CD4-positive, alpha-beta T cell treated with Interleukin-17A for 1 hour (primary cell): Measurements from ENCODE around the gene ALDH3A1.
"Not testable (repeated sequence)": the region's sequence is repeated elsewhere in the genome, so short reads cannot be mapped to it uniquely, and the experiment has no call there.

Source experiments
- DNase-seq: peaks from one replicate; pipeline ENCODE4 v3.0.0-alpha.2; 2020

ALDH3A1 gene

DNA sequence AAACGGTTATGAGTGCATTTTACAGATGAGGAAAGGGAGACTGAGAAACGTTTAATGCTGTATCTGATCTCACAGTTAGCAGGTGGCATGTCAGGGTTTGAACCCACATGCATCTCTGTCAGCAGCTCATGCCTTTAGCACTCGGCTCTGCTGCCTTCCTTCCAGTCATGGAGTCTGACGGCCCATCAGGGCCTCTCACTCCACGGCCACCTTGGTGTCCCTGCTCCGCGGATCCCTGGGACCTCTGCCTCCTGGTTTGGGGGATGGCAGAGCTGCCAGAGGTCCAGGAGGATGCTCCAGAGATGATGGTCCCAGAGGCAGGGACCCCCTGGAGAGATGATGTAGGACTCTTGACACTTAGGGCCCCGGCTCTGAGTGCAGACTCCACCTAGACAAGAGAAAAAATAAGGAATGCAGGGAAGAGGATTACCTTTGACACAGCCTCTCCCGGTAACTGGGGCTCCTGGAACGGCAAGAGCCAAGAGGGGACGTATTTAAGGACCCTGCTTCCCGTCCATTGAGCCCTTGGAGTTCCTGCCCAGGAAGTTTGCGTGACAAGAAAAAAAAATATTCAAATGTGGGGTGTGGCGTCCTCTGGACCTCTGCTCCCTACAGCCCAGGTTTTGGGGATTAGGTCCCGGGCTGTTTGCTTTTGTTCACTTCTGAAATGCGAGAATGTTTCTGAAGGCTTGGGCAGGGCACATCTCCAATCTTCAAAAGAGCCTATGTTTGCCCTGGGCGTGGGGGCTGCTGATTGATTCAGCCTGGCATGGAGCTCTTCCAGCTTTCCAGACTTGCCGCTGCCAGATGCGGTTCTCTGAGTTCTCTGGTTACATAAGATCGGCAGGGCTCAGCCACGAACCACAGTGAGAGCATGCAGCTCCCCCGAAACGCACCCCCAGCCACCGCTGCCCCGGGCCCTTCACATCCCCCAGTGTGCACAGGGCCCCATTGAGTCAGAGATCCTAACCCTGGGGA lies at the start of gene ALDH3A1:
Gene ALDH3A1 (minus strand): TSS at position 470 of the 978 bp plus-strand sequence. CDS start 3,169 bp downstream, outside the sequence.
- DNase-seq, result no peak

DNA sequence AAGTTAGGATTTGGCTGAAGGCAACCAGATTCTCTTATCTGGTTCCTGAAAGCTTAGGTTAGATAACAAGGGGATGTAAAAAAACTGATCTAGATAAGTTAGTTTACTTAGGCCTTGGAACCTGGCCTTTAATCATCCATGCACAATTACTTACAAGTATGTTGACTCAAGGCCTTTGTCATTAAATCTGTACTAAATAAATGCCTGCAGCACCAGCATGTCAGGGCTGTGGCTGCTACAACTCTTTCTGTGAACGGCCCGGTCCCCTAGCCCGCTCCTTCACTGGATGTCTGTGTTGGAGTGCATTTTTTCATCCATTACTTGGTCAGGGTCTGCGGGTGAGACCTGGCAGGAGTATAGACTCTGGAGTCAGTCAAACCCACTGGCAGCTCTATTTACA lies 48.4 kb upstream of the ALDH3A1 start:
- DNase-seq, result no peak

DNA sequence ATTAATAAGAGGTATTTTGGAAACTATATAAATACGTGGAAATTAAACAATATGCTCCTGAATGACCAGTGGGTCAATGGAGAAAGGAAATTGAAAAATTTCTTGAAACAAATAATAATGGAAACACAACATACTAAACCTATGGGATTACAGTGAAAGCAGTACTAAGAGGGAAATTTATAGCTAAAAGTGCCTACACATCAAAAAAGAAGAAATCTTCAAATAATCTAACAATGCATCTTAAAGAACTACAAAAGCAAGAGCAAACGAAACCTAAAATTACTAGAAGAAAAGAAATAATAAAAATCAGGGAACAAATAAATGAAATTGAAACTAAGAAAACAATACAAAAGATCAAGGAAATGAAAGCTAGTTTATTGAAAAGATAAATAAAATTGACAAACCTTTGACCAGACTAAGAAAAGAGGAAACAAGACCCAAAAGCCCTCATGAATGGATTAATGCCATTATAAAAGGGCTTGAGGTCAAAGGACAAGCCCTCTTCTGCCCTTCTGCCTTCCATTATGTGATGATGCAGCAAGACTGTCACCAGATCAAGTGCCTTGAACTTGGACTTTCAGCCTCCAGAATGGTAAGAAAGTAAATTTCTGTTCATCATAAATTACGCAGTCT lies 43.9 kb upstream of the ALDH3A1 start:
- DNase-seq, result no peak

DNA sequence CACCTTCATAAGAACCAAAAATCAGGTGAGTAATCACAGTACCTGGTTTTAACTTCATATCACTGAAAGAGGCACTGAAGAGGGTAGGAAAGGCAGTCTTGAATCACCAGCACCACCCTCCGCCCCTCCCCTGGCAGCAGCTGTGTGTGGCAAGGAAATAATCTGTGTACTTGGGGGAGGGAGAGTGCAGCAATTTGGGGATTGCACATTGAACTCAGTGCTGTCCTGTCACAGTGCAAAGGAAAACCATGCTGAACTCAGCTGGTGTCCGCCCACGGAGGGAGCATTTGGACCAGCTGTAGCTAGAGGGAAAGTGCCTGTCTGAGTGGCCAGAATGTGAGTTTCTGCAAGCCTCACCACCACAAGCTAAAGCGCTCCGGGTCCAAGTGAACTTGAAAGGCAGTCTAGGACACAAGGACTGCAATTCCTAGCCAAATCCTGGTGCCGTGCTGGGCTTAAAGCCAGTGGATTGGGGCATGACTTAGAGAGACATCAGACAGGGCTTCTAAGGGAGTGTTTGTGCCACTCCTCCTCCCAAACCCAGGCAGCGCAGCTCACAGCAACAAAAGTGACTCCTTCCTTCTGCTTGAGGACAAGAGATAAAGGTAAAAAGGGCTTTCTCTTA lies 39.7 kb upstream of the ALDH3A1 start:
- DNase-seq, result no peak

DNA sequence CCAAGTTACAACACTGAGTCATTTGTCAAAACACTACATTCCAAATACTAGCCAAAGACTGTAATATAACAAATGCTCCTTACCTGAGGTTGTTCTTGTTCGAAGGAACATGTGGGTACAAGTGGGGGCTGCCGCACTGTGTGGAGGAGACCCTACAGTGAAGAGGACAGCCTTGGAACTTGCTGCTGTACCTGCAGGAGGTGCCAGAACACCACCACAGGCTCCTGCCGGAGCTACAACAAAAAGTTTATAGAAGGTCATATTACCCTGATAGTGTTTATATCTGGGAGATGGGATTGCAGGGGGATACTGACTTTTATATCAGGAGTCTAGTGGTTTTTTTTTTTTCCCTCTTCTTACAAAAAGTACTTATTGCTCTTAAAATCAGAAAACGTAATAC lies 37.8 kb upstream of the ALDH3A1 start:
- DNase-seq, result no peak

DNA sequence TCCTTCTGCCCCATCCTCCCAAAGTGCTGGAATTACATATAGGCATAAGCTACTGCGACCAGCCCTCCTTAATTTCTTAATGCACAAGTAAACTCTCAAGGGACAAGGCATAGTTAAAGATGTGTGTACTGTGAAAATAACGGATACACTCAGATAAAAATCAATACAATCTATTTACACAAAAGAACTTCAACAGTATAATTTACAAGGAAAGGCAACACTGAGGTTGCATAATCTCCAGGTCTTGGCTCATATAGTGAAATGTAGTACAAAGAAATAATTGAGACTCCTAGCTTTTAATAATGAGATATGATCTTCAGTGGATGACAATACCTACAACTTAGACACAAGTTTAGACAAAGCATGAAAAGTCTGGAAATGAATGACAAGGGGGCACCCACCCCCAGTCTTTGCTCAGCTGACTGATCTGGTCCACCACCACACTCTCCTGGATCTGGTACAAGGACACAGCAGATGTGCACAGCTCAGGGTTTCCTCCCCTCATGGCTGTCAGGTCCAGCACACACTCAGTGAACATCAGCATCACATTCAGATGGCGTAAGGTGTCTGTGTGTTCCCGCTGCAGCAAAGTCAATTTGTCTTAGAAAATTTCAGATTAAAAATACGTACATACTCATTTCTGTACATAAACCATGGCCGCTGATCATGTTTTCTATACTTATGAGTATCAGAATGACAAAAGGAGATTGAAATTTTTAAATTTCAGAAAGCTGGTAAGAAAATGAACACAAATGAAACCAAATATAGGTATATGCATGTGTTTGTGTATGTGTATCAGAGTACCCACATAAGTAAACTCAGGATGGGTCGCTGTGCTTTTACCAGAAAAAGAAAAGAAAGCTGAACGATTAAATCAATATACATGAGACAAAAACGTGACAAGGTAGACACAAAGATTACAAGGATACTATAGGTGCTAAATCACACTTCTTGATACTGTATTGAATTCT lies 33.7 kb upstream of the ALDH3A1 start:
- DNase-seq, result no peak

DNA sequence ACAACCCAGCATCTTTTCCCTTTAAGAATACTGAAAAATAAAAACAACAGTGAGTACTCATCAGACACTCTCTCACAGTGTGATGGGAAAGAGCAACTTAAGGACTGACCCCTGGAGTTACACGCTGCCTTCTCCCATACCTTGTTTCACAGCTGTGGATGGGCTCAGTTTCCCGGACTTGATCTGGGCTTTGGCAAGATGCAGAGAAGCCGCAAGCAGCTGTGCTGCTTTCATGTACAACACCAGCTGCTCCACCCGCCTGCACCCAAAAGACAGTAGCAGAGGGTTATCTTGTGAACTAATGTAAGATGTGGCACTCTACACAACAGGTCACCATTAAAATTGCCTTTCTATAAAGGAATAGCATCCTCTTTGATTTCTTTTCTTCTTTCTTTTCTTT lies 32.7 kb upstream of the ALDH3A1 start:
- DNase-seq, result no peak

DNA sequence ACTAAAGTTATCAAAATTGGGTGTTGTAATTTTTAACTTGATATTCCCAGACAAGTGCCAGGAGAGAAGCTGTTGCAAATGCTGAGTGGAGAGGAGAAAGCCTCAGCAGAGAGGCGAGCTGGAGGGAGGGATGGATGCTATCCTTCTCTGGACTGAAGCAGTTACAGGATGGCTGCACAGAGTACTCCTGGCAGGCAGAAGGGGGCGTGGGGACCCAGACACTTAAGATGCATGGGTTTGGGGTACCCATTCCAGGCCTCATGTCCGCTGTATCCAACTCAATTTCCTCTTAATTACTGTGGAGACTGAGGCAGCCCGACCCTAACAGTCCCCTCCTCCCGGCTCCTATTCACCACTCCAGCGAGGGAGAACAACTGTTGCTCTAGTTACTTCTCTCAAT lies 25.4 kb upstream of the ALDH3A1 start:
- no peak for DNase-seq

DNA sequence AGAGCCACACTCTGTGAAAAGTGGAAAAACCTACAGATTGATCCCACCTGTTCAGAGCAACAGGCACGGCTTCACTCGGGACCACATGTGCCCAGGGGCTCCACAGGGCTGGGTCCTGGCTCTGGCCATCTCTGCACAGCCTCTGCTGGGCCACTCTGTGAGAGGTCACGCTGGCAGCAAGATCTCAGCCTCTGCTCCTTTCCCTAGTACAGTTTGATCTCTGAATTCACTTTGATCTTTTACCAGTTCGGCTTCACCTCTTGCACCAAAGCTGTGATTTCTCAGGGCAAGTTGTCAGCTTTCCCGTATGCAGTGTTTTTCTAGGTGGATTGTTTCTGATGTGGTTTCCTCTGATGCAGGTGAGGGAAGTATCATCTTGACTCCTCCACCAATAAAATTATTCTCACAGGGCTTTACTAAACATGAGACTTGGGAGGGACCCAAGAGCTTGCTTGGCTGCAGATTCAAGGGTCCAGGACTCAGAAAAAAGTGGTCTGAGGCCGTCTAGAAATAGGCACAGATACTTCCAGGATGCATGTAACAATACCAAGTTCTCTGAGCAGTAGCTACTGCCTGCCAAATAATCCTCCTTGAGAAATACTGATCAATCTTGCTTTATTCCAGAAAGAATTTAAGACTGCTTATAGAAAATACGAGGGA lies 24.0 kb upstream of the ALDH3A1 start:
- peak; percentile 78 for DNase-seq

DNA sequence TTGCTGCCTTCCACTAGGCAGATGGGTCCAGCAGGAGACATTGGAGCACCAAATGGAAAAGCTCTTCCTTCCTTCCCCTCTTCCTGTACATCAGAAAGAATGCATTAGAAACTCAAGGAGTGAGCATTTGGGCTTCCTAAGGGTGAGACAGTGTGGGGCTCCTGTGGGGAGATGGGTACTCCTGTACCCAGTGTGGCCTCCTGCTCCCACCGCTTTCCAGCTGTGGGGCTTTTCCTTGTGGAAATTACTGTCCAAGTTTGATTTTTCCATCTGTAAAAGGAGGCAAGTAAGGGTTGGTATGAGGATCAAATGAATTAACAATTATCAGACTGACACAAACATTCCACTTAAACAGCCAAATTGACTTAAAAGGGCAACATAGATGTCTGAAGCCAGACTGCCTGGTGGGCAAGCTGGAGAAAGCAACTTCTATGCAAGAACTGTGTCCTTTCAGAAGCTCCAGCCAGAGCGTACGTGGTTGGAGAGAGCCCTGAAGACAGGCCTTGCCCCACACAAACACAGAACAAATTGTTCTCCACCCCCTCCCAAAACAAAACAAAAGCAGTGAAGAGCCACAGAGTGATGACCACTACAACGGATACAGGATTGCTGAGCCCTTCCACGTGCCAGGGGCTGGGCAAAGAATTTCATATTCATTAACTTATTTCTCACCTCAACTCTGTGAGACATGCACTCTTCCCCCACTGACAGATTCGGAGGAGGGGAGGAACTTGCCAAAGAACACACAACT lies 23.1 kb upstream of the ALDH3A1 start:
- DNase-seq, result no peak

DNA sequence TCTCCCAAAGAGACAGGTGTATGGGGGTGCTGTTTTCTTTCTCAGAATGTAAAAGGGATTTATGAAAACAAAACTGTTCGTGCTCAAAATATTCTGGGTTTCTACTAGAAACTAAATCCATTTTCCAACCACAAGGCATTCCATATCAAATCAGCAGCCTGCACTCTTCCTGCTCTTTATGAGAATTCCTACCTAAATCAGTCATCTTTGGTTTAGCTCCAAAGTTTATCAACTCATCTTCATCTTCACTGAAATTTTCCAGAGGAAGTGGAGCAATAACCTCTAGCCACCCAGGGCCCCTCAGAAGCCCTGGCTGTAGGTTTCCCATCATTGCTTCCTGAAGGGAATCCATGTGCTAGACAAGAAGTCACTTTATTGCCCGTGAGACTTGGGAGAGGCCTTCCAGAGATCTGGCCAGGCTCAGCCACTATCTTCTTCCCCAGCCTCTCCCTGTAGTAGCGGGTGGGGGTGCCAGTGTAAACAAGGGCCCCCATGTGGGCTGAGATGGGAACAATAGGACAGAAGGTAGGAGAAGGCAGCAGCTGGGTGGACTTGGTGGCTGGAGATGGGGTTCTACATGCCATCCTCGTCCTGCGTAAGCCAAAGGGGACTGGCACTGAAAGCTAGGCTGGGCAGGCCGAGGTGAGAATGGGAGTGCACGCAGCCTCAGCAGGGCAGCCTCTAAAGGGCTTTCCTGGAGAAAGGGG lies 22.0 kb upstream of the ALDH3A1 start:
- DNase-seq, result no peak

DNA sequence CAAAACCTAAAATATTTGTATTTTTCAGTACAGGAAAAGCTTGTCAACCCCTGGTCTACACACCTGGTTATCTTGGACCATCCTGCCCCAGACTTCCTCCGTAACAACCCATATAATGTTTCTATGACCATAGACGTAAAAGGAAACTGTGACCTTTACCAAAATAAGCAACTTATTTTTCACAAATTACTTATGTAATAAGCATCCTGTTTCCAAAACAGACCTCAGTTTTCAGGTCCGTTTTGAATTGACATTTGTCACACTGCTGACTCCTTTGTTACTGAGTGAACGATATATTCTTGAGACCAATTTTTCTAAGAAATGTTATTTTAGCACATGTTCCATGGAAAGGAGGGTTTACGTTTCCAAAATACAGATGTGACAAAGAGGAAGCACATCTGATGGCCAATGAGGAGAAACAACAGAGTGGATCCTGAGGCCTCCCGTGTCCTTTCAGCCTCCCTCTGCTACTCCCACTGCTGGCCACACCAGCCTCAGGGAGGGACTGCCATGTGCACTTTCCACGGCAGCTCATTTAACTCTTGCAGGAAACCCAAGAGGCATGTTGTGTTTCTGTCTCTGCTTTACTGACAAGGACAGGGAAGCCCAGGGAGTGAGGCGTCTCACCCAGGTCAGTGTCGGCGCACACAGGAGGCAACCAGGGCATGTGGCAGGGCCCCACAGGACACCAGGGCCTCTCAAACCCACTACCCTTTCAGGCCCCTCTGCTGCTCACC lies 20.1 kb upstream of the ALDH3A1 start:
- no peak for DNase-seq

DNA sequence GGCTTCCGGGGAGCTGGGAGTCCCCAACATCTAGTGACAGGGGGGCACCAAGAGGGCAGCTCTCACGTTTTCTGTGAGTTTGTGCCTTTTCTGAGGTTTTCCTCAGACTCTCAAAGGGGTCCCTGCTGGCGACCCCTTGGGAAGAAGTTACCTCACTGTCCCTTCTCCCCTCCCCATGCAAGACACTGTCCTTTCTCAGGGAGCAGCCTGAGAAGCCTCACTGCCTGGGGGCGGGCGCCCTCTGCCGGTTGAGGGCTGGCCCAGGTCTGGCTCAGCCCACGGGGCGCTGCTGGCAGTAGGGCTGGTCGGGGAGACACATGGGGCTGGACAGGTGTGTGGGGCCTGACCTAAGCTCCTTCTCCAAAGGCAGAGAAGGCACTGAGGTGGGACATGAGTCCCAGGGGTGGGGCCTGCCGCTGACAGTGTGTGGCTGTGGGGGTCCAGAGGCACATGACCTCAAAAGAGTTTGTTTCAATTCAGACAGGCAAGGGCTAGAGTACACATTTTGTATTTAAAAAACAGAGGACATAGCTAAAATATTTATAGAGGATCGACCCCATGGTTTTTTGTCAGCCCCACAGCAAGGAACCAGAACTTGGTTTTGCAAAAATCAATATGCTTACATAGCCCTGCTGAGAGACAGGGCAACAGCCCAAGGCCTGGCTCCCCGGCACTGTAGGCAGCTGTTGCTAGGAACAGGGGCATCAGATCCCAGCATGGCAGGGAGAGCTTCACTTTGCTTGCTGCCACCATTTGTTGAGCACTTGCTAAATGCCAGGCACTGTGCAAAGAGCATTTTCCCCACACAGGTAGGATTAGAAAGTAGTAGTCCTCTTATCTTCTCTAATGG lies 18.5 kb upstream of the ALDH3A1 start:
- DNase-seq, result peak; percentile 76

DNA sequence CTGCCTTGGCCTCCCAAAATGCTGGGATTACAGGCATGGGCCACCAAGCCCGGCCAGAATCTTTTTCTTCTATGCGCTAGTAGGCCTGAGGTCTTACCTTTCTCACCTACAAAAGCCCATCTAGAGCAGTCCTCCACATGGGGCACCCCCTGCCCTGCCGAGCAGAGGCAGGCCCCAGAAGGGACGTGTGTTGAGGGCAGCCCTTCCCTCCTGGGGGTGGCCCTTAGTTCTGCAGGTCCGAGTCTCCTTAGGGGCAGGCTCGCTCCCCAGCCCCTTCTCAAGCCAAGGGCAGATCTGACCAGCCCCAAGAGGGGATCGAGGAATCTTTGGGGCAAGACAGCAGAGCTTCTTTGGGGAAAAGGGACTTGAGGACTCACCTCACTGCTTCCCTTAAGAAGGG lies 17.9 kb upstream of the ALDH3A1 start:
- DNase-seq, result no peak

DNA sequence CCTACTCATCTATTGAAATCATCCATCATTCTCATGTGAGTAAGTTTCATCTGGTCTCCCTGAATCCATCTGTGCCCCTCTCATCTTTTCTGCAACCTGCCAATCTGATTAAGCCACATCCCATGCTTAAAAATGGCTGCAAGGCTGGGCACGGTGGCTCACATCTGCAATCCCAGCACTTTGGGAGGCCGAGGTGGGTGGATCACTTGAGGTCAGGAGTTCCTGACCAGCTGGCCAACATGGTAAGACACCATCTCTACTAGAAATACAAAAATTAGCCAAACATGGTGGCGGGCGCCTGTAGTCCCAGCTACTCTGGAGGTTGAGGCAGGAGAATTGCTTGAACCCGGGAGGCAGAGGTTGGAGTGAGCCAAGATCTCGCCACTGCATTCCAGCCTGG lies 15.9 kb upstream of the ALDH3A1 start:
- not testable (repeated sequence) for DNase-seq

DNA sequence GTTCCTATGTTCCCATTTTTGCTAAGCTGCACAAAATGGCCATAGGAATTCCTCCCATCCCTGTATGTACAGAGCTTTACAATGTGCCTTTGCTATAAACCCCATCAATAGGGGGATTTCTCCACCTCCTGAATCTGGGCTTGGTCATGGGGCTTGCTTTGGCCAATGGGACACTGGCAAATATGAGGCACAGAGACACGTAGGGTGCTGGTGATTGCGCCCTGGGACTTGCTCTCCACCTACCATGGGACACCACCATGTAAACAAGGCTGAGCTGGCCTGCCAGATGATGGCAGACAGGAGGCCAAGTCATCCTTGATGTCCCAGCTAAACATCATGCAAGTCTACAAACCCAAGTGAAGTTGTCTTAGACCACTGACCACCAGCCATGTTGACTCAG lies 15.3 kb upstream of the ALDH3A1 start:
- DNase-seq, result no peak

DNA sequence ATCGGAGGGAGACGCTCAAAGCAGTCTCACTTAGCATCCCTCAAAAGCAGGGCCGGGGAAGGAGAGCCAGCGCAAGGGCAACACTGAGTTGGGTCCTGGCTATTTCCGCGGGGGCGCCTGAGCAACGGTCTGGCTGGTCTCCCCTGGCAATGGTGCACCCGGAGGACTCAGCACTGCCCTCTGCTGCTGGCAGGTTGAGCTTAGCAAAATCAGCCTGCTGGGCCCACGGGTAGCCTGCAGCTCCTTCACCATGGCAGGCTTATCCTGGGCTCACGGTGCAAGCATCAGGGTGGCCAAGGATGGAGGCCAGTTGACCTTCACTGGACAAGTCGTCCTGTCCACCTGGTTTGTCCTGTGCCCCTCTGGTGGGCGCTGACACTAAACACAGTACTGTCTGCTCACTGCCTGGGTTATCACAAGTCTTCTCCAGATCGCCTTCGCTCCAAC lies 14.4 kb upstream of the ALDH3A1 start:
- peak; percentile 66 for DNase-seq

DNA sequence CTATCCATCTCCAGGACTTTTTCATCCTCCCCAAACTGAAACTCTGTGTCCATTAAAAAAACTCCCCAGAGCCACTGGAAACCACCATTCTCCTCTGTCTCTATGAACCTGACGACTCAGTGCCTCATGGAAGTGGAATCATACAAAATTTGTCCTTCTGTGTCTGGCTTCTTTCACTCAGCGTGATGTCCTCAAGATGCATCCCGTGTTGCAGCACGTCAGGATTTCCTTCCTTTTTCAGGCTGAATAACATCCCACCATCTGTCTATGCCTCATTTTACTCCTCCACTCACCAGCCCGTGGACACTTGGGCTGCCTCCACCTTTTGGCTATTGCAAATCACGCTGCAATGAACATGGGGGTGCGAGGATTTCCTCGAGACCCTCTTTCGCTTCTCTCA lies 12.6 kb upstream of the ALDH3A1 start:
- DNase-seq, result no peak
